GM18519 (cell line): ENCODE results near the gene DCAF5.
"Not testable (repeated sequence)": the region's sequence is repeated elsewhere in the genome, so short reads cannot be mapped to it uniquely, and the experiment has no call there.

Source experiments
- ATAC-seq: cut with Tn5 transposase; IDR thresholded peaks from one replicate; pipeline ENCODE4 v1.9.1; 2021; ENCODE audit warnings: mild to moderate bottlenecking, moderate library complexity; ENCODE audit not compliant: unreplicated experiment, low FRiP score

DCAF5 gene

DNA sequence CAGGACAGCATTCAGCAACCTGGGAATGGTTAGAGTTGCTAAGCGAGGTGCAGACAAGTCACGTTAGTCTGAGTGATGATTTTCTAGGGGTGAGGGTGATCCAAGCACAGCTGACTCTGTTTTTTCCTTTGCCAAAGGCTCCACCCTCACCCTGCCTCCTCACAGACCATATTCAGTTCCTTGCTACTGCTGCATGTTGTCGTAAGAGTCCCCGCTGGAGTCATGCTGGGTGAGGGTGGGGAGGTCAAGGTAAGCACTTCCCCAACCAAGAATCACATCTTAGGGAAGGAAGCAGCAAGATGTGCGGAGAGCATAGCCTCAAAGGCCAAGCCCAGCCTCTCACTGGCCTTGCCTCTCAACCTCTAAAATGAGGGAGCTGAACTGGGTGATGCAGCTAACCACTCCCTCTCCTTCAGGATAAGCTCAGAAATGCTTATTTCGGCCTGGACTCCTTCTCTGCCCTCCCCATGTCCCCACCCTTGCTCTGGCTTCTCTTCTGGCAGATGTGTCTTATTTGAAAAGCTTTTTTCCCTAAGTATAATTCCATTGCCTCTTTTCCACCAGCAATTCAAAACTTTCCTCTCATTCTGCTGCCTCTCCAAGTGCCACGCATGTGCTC, 107.0 kb downstream of the DCAF5 start:
- ATAC-seq, result no peak

DNA sequence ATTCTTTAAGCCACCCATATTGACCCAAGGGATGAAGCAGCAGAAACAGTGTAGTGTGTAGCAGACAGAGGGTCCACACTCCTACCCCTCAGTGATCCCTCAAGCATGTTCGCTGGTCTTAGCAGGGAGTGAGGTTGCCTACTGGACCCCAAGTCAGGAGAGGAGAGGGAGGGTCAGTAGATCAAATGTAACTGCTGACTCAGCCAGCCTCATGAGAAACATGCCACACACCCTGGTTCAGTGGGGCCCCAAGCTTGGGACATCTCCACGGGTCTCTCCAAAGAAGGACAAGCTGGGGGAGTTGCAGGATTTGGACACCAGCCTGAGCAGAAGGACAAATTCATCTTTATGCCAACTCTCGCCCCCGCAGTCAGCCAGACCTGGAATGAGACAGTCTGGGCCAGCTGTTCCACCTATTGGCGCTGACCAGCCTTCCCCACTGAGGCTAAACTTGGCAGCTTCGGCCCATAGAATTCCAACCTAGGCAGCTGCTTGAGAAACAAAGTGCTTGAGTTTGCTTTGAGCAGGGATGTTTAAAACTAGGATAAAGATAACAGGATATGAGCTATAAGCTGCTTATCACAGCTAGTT, 107.9 kb downstream of the DCAF5 start:
- ATAC-seq, result no peak

DNA sequence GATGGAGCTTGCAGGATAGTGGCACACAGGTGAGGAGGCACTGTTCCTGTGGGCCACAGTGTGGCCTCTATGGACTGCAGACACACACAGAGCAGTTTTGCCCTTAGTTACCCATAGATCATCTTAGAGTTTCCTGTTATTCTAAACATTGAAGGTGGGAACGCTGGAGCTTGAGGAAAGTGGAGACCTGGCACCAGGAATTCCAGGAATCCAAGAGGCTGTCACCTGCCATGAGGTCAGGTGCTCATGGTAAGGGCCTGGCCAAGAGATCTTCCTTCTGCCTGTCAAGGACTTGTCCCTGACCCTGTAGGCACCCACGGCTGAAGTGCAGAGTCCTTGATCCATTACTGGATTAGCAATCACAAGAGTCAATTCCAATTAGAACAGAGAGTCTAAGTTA, 108.6 kb downstream of the DCAF5 start:
- ATAC-seq, result no peak

DNA sequence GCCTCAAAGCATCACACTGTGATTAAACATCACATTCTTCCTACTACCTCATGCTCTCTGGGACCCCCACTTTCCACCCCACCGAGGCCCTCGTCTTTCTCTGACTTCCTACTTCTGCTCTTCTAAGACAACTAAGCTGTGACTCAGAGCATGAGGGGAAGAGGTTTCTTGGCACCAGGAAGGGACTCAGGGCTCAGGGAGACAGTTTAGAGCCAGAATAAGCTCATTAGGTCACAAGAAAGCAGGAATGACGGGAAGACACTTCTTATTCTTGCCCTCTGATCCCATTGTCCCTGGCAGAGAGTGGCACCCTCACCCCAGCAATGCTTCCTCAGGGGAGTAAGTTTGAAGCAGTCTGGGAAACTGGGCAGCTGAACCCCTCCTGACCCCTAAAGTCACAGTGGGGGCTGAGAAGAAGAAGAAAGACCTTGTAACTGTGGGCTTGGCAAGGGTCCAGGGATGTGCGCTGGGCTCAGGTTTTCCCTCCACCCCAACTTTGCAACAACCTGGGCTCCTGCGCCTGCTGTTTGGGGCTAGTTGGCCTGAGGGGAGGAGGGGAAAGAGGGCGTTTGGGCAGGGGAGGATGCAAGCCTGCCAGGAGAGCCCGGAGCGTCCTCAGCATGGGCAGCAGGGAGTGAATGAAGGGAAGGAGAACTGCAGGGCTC, 109.2 kb downstream of the DCAF5 start:
- ATAC-seq, result no peak

DNA sequence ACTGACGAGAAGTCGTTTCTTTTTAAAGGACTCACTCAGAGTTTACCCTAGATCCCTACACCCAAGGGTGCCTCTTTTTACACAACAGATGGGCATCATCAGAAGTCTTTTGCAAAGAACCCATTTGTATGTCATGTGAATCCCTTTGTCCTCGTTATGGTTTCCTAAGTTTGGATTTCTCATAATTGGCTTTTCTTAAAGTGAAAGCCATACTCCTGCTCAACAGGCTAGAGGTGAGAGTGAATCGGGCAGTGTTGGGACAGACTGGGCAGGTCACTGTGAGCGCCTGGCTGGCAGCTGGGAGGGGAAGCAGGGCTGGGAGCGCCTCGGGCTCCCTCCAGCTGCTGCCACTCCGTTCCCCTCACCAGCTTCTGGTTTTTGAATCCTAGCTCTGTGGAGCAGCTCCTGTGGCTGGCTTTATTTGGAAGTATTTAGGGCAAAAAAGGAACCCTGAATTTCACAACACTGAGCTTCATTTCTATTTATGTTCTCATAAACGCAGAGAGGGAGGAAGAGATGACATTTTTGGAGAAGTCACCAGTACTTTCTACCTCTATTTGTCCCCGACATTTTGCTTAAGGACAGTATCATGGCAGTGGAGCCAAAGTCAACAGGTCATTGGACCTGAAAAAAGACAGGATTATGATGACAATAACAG, 110.0 kb downstream of the DCAF5 start:
- ATAC-seq, result no peak

DNA sequence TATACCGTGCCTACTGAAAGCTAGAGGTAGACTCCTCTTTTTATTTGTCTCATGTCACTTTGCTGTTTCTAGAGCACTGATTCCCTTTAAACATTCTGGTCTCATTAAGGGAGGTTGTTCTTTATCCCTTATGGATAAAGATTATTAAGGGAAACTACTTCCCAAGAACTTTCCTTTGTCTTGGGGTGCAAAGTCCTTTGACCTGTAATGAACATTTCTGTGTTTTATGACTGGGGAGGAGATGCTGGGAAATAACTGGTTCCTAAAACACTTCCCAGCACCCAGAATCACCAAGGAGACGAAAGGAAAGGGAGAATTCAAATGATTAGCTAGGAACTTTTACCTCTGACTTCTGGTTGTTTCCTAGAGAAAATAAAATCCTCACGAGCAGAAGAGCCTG, 110.6 kb downstream of the DCAF5 start:
- ATAC-seq, result no peak

DNA sequence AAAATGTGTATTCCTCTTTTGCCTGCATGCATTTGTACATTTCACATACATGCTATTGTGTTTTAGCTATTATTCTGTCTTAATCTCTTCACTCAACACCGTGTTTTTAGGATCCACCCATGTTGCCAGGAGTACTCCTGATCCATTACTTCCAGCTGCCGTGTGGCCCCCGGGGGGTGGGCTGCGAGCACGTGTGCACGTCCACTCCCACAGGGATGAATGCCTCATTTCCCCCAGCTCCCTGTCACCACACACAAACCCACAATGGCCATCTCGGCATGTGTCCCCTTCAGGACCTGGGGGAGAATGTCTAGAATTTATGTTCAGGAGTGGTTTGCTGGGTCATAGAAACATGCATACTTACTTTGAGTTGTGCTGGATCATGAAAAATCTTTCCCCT, 111.1 kb downstream of the DCAF5 start:
- ATAC-seq, result no peak

DNA sequence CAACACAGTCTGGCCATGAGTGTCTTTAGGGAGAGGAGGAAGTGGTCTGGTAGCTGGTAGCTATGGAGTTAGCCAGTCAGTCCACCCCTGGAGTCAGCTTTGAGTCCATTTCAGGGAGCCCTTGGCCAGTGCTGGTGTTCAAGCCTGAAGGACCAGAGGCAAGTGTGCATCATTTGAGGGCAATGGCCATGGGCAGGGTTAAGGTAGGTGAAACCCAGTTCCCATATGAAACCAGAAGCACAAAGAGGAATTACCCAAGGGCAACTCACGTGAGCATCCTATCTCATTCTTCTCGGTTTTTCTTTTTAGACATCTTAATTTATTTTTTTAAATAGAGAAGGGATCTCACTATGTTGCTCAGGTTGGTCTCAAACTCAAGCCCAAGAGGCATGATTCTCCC, 112.6 kb downstream of the DCAF5 start:
- ATAC-seq, result no peak

DNA sequence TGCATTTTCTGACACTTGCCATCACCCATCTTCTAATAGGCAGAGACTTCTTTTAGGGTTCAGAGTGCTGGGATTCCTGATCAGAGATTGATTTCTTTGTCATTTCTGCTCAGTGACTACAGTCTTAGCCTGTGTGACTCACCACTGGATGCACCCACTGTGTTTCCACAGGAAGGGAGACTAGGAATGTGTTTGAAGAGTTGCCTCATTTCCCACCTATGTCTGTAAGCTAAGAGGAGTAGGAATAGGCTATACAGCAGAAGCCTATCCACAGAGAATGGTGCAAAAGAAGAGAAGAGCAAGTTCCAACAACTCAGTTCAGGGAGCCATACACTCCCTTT, 113.7 kb downstream of the DCAF5 start:
- ATAC-seq, result no peak

DNA sequence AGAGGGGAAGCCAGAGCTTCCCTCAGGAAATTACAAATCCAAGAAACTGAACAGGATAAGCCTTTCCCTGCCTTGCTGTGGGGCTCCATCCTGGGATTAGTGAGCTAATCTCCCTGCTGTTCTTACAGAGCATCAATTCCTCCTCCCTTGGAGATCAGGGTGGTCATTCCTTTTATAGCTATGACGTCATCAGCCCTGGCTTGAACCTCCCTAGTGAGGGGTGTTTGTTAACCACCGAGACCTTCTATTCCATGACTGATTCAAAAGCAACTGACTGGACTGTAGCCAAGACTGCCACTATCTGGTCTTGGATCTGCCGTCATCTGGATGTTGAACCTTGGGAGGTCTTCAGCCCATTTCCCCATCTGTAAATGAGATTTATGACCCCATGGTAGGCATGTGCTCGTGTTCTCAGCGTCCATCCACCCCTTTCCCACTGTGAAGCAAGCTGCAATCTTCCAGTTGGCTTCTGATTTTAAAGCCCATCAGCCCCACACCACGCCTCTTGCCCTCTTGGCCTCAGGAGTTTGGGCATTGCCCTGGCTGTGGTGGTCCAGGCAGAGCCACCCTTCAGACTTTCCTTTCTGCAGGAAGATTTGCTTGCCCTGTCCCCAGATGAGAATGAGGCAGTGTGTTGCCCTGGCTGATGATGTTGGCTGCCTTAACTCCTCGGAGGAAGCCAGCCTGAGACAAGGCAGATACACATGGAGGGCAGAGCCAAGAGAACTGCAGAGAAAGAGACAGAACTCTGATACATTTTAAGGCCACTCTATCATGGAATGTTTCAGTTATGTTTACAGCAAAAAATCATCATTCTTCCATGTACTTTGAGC, 114.2 kb downstream of the DCAF5 start:
- ATAC-seq, result no peak

DNA sequence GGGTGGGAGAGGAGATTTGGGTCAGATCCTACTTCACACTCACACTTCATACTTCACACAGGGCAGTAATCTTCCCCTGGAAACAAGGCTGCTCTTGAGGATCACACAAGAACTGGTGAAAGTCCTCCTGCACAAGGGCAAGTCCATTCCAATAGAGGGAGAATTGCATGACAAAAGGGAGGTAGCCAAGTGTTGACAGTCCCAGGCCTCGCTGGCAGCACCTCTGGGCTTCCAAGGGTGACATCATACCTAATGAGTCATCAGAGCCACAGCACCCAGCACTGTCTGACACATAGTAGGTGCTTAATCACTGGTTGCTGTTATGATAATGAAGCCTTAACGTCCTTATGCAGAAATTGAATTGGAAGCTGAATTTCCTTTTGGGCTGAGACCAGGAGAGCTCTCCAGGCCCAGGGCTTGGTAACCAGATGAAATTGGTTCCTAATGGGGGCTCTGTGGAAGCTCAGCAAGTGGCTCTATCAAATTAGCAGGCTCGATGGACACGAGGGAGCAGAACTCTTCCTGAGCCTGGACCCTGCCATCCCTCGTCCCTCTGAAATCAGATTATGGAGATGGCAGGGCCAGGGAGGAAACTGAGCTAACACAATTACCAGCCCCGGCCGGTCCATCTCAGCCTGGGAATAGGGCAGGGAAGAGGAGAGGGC, 115.0 kb downstream of the DCAF5 start:
- no peak for ATAC-seq

DNA sequence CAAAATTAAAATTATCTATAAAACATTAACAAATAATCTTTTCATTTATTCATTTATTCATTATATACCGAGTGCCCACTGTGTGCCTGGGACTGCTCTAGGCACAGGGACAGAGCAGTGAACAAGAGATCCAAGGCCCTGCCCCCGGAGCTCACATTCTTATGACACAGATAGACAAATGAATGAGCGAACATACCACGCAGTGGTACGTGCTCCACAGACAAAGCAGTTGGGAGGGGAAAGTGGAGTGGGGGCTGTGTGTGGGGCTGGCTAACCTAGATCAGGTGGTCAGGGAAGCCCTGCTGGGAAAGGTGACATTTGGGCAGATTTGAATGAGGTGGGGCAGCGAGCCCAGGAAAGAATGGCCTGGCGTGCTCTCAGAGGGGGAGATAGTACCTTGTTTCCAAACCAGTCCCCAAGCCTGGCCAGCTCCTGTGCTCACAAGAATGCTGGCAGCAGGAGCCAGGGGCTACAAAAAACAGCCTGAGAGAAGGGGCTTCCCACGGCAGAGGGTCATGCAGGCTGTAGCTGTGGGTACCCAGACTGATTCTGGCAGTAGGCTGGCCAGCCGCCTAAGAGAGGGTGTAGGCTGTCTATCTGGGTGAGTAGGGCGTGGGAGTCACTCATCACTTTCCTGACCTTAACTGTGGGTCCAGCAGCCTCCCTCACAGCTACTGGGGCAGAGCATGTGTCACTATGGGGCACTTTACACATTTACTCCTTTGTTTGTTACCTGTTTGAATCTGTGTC, 116.0 kb downstream of the DCAF5 start:
- ATAC-seq, result no peak

DNA sequence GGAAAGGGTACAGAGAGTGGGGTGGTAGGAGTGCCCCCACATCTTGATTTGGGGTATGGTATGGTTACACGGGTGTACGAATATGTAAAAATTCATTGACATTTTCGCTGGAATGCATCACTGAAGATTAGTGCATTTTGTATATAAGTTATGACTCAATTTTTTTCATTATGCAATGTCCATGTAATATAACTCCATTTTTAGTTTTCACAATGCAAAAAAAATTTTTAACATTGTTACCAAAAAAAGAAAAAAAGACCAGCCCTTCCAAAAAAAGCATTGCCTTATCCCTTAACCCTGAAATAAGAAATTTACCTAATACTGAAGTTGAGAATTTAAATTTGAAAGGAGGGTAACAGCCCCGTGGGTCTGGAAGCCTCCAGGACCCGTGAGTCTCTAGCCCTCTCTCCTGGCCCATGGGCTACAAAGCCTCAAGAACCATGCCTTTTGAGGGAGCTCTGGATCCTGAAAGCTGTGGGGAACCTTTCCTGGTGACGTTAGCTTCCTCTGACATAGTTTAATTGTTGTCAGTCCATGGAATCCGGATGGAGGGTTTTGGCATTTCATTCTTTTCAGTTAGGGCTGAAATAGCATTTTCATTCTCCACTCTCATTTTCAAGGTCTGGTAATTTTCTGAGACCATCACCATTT, 118.2 kb downstream of the DCAF5 start:
- no peak for ATAC-seq

DNA sequence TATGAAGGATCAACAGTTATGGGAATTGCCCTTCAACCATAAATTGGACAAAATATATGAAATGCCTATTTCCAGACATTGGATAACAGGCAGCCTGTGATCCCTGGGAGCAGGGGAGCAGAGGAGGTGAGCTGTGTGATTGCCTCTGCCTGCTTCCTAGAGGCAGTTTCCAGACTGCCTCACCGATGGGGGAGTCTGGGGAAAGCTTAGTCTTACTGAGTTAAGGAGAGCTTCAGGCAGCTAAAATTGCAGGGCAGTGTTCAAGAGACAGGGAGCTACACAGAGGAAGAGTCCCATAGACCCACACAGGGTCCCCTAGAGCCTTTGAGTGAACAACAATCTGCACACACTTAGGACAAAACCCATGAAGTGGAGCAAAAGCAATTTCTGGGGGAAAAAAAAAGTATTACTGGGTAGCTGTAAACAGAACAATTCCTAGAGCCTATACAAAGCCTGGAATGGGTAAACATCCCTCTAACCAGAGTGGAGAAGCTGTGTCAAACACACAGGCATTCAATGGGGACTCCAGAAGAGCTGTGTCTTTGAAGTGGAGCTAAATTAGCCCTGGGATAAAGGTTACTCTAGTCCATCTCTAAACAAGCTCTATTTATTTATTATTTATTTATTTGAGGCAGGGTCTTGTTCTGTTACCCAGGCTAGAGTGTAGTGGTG, 125.5 kb downstream of the DCAF5 start:
- no peak for ATAC-seq

DNA sequence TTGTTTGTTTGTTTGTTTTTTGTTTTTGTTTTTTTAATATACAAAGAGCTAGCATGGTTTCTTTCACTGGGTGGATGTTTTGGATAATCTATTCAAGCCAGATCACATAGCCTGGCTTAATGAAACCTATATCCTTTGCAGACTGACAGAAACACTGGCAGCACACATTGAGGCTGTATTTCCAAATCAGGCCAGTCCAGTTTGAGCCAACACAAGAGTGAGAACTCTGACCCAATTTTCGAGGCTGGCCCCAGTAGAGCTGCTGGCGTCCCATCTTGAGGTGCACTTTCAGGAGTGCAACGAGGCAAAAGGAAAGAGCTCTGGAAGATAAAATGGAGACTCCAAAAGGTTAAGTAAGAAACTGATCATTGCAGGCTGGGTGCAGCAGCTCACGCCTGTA, 129.9 kb downstream of the DCAF5 start:
- no peak for ATAC-seq

DNA sequence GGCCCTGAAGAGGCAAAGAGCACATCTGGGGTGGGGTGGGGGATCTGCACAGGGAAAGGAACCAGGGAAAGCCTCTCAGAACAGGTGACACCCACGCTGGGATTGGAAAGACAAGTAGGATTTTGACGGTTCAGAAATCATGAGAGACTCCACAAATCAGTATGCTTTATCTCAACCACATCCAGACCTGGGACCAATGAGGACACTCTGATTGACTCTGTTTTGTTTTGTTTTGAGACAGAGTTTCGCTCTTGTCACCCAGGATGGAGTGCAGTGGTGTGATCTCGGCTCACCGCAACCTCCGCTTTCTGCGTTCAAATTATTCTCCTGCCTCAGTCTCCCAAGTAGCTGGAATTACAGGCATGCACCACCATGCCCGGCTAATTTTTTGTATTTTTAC, 130.8 kb downstream of the DCAF5 start:
- ATAC-seq, result not testable (repeated sequence)

DNA sequence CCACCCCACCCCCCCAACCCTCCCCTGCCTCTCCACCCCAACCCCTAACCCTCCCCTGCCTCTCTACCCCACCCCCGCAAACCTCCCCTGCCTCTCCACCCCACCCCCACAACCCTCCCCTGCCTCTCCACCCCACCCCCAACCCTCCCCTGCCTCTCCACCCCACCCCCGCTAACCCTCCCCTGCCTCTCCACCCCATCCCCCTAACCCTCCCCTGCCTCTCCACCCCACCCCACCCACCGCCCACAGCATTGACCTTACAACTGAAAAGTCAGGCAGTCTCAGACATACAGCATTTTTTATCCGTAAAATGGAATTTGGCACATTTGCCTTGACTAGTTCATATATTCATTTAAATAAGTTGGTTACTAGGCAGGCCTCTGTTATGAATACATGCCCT, 135.2 kb downstream of the DCAF5 start:
- ATAC-seq, result no peak

DNA sequence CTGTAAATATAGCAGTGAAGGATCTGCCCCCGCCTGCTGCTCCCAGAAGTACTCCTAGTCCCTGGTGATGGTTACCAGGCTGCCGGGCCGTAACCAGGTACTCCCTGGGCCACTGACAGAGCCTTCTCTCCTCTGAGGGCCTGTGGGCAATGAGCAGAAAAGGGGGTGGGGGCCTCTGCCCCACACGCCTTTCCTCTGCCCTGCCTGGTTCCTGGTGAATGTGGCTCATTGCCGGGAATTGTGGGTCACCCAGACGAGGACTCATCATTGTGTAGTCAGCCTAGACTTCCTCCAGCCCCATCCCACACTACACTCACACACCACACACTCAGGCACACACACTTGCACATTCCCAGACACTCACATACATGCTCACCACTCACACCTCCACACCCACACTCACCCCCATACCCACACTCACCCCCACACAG, 138.1 kb downstream of the DCAF5 start:
- ATAC-seq, result no peak
